Stimulated activated CD8-positive, alpha-beta memory T cell treated with anti-CD3 and anti-CD28 coated beads, Interleukin-15, amount 100 ng/mL, for 48 hours (primary cell): ENCODE measurements around the gene IGFBP6.

ENCODE experiments used
- DNase-seq, 2 donors: peaks; one replicate each; pipeline ENCODE4 v3.0.0-alpha.2; 2020; ENCODE audit warnings: low read depth in 2 of 2

The IGFBP6 gene

GRCh38 chr12:53059434-53060063 lies 37.9 kb upstream of the IGFBP6 start:
- no peak for DNase-seq

GRCh38 chr12:53060064-53060720 lies 37.3 kb upstream of the IGFBP6 start:
- DNase-seq: no peak

GRCh38 chr12:53060721-53061276 lies 36.7 kb upstream of the IGFBP6 start:
- no peak for DNase-seq

GRCh38 chr12:53061404-53062010 lies 36.0 kb upstream of the IGFBP6 start:
- DNase-seq: no peak

GRCh38 chr12:53062011-53062961 lies 35.2 kb upstream of the IGFBP6 start:
- DNase-seq: no peak

- DNase-seq: no peak
Measured at GRCh38 chr12:53062977-53063707, 34.3 kb upstream of the IGFBP6 start.

GRCh38 chr12:53063708-53064612 lies 33.5 kb upstream of the IGFBP6 start:
- DNase-seq: no peak

GRCh38 chr12:53064613-53065436 lies 32.6 kb upstream of the IGFBP6 start:
- no peak for DNase-seq

- DNase-seq: no peak
Measured at GRCh38 chr12:53065470-53065869, 32.0 kb upstream of the IGFBP6 start.

GRCh38 chr12:53065975-53066931 lies 31.2 kb upstream of the IGFBP6 start:
- peak in 1 of 2 donors; percentile 38 for DNase-seq

GRCh38 chr12:53067074-53067992 lies 30.1 kb upstream of the IGFBP6 start:
- no peak for DNase-seq

GRCh38 chr12:53067993-53068770 lies 29.3 kb upstream of the IGFBP6 start:
- DNase-seq: no peak

- DNase-seq: no peak
Measured at GRCh38 chr12:53068811-53069585, 28.5 kb upstream of the IGFBP6 start.

GRCh38 chr12:53069621-53070410 lies 27.7 kb upstream of the IGFBP6 start:
- no peak for DNase-seq
